ENCODE data around the gene IGSF21. TPM values are rescaled to one million over a fixed set of nuclear protein-coding genes. Genes with fewer than 3 reads are reported as not detected.

Gene IGSF21
- total RNA-seq, 1 experiment from 2014 or later: 5.2 TPM

- H2BK15ac ChIP-seq (ENCODE audit: low read depth, low read length): no peak overlapping the region
- Mint-ChIP-seq H3K9me3 (no peaks in the 10 kb centered on the region), H3K4me3 (no peak overlapping the region), H3K4me1 (peaks cover 28 to 31% of the 10 kb centered on the region in 2 experiments), H3K27ac (no peak overlapping the region), H3K27me3 (ENCODE audit: low read depth) (peaks cover 6% of the 10 kb centered on the region), H3K36me3 (ENCODE audit: insufficient read depth in 1 of 3, low read depth in 3 of 3) (0 out of 7 replicates have a peak, but pooled peaks cover 0 to under 1% (median 0%) of the 10 kb centered on the region in 3 experiments)
- no peak overlapping the region for H3K9ac ChIP-seq (ENCODE audit: extremely low read depth, insufficient read length, low read length)
- peaks cover 5% of the 10 kb centered on the region for H3K4me1 ChIP-seq (ENCODE audit: insufficient read depth, low read length)
- H2BK120ac ChIP-seq (ENCODE audit: low read depth, low read length, poor library complexity, severe bottlenecking): no peak overlapping the region
- no peak overlapping the region for H3K4me2 ChIP-seq (ENCODE audit: insufficient read depth, insufficient read length, low read length)
- no peaks in the 10 kb centered on the region; the same call in 1 of the 2 replicates for H3K79me2 ChIP-seq (ENCODE audit: insufficient read depth, low read length)
- no peak overlapping the region for H3K56ac ChIP-seq (ENCODE audit: insufficient read length, low read depth, low read length)
- no peaks in the 10 kb centered on the region for H3K9me3 ChIP-seq (ENCODE audit: control insufficient read depth, low read depth, low read length)
- no peak for DNase-seq
- no CpG with 5 or more reads among the region's 1 CpG for WGBS (ENCODE audit: extremely low coverage, insufficient read length, low lambda C conversion rate)
- H4K8ac ChIP-seq (replicated peaks; ENCODE audit: insufficient read length, low read depth, low read length): no peak overlapping the region
- no peak overlapping the region for H2AK5ac ChIP-seq (ENCODE audit: insufficient read length, low read length)
- H2BK12ac ChIP-seq (ENCODE audit: insufficient read length, low read depth, low read length): no peak overlapping the region
- H2BK5ac ChIP-seq (ENCODE audit: insufficient read length, low read length): no peak overlapping the region
- no peak overlapping the region for H3K14ac ChIP-seq (ENCODE audit: insufficient read depth, low read length)
- H3K18ac ChIP-seq (ENCODE audit: insufficient read length, low read depth, low read length): no peak overlapping the region
- H3K27ac ChIP-seq (ENCODE audit: insufficient read length, low read depth, low read length): no peak overlapping the region
- no peak overlapping the region for H3T11ph ChIP-seq (ENCODE audit: low read length)
- no peak overlapping the region for H2AFZ ChIP-seq (ENCODE audit: low read length)
- no peaks in the 10 kb centered on the region for H3K27me3 ChIP-seq (ENCODE audit: insufficient read depth, low read length)
- TF ChIP-seq CTCF (conservative IDR thresholded peaks at IDR 0.05): no peak
- no peak overlapping the region for H4K91ac ChIP-seq (ENCODE audit: insufficient read length, low read depth, low read length)
- H3K4ac ChIP-seq (ENCODE audit: low read depth, low read length): no peak overlapping the region
- no peaks in the 10 kb centered on the region for H4K20me1 ChIP-seq (ENCODE audit: control insufficient read depth, insufficient read depth, insufficient read length)
- H2BK20ac ChIP-seq (ENCODE audit: low read depth, low read length, poor library complexity, severe bottlenecking): no peak overlapping the region
- no peaks in the 10 kb centered on the region for H3K79me1 ChIP-seq (ENCODE audit: insufficient read depth, low read depth, low read length, poor library complexity, severe bottlenecking)
- no peak overlapping the region for H3K23ac ChIP-seq (ENCODE audit: insufficient read length, low read depth, low read length)
- no peaks in the 10 kb centered on the region for H3K23me2 ChIP-seq (ENCODE audit: insufficient read length, low read depth, low read length, poor library complexity, severe bottlenecking)
- H4K5ac ChIP-seq (ENCODE audit: insufficient read length, low read depth, low read length): no peak overlapping the region
Measured at GRCh38 chr1:18240906-18241305, 133.3 kb downstream of the IGSF21 start.

Data from H9 (cell line).